Activated CD8-positive, alpha-beta memory T cell treated with anti-CD3 and anti-CD28 coated beads, Interleukin-2, amount 50 U/mL, for 24 hours (primary cell): ENCODE measurements around the gene TRMT61A.
"Not testable (repeated sequence)": the region's sequence is repeated elsewhere in the genome, so short reads cannot be mapped to it uniquely, and the experiment has no call there.

ENCODE experiments used
- DNase-seq: peaks from one replicate; pipeline ENCODE4 v3.0.0-alpha.2; 2020; ENCODE audit errors: extremely low read depth

The TRMT61A gene

DNA sequence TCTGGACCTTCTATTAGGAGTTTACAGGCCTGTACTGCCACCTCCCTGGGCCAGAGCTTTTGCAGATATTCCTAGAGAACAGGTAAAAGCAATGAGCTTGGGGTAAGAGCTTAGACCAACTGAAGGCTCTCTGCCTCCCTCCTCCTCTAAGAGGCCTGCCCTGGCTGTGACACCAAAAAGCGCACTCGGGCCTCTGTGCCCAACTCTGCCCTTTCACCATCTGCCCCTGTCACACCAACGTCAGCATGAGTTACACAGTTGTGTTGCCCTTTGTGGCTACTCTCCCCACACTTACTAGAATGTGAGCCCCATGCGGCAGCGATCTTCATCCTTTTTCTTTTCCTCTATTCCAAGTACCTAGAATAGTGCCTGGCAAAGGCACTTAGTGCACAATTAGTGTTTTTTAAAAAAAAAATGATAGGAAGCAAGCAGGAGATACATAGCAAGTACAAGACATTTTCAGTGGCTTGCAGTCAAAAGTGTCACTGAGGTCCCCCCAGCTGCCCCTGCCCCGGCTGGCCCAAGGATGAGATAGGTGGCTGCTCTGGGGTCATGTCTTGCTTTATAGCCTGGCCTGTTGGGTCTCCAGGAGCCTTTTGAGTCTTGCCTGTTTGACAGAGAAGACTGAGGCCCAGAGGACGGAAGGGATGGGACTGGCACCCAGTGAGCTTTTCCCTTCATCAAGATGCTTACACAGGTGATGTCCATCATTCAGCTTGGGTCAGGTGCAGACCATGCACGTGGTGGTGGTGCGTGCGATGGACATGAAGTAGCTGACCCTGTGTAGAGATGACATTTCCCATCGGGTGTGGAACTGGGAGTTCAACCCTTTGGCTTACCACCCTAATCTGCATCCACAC lies 18.9 kb upstream of the TRMT61A start:
- no peak for DNase-seq

DNA sequence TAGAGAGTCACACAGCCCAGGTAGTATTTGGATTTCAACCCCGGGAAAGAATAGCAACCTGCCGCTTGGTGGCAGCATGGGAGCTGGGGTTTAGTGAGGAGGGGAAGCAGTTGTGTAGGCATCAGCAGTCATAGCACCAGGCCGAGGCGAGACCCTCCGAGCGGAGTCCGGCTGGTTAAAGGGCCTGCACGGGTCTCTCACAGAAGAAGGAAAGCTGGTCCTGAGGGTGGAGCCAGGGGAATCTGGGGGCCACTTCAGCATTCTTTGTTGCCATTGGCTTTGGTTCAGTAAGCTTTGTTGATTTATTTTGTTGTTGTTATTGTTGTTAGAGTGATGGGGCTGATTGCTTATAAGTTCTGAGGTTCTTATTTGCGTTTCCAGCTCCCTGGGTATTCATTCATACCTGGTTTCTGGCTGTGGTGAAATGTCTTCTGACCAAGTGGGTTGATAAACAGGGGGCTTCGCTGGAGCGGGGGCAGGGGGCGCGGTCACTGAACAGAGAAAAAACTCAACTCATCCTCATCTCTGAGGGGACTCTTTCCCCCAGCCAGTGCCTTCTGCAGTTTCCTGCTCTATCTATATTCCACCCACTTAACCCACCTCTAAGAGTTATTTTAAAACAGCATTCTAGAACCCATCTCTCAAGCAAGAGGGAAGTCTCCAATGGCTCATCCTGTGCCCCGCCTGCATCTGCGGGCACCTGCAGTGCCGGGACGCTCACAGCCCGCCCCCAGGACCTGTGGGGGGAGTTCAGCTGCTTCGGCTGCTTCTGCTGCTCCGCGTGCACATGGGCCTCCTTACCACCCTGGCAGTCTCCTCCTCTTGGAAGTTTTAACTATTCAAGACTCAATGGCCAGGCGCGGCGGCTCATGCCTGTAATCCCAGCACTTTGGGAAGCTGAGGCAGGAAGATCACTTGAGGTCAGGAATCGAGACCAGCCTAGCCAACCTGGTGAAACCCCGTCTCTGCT lies 18.0 kb upstream of the TRMT61A start:
- no peak for DNase-seq

DNA sequence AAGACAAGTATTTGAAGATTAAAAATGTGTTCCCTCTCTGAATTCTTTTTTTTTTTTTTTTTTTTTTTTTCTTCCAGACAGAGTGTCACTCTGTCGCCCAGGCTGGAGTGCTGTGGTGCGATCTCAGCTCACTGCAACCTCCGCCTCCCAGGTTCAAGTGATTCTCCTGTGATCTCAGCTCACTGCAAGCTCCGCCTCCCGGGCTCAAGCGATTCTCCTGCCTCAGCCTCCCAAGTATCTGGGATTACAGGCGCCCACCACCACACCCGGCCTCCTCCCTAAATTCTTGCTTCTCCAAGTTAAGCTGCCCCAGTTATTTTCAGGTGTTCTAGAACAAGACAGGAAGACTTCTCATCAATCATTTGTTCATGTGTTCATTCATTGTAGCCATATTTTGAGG lies 16.8 kb upstream of the TRMT61A start:
- DNase-seq = not testable (repeated sequence)

GRCh38 chr14:103512701-103513611 lies 16.0 kb upstream of the TRMT61A start:
- DNase-seq = no peak

- DNase-seq = no peak
These were observed 14.2 kb upstream of the TRMT61A start for GRCh38 chr14:103514596-103515421.

GRCh38 chr14:103516426-103517173 lies 12.4 kb upstream of the TRMT61A start:
- no peak for DNase-seq

DNA sequence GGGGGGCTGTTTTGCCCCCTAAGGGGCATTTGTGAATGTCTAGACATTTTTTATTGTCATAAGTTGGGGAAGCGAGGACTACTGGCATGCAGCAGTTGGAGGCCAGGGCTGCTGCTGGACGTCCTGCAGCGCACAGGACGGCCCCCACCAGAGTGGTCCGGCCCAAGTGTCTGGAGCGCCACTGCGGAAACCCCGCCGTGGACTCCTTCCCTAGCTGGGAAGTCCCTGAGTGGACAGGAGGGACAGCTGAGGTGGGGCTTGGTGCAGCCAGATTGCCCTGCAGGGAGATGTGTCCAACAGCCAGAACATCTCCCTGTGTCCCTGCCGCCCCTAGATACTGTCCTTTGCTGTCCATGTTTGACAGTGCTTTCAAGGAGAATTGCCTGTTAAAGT lies 11.8 kb upstream of the TRMT61A start:
- DNase-seq = no peak

GRCh38 chr14:103517721-103518421 lies 11.1 kb upstream of the TRMT61A start:
- DNase-seq = no peak

DNA sequence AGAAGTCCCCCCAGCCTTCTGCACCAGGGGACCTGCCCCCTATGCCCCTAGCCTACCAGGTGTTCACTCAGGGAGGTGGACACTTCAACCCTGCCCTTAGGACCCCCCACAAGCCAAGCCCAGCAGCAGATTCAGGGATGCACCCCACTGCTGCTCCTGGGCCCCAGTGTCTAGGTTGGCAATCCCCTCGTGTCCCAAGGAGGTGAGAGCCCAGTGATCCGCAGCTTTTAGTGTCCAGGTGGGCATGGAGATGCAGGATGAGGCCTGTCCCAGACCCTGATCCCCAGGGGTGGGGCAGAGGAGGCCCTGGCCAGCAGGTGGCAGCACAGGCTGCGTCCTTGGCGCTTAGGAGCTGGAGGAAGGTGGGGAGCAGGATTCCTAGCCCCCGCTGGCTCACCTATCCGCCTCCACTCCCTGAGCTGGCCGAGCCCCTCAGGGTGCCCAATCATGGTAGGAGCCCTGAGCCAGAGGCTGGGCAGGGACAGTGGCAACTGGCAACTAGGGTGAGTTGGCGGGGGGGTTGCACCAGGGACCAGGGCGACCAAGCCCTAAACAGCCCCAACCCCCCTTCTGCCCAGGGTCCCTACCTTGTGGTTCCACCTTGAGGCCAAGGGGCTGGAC lies 10.5 kb upstream of the TRMT61A start:
- DNase-seq = no peak

DNA sequence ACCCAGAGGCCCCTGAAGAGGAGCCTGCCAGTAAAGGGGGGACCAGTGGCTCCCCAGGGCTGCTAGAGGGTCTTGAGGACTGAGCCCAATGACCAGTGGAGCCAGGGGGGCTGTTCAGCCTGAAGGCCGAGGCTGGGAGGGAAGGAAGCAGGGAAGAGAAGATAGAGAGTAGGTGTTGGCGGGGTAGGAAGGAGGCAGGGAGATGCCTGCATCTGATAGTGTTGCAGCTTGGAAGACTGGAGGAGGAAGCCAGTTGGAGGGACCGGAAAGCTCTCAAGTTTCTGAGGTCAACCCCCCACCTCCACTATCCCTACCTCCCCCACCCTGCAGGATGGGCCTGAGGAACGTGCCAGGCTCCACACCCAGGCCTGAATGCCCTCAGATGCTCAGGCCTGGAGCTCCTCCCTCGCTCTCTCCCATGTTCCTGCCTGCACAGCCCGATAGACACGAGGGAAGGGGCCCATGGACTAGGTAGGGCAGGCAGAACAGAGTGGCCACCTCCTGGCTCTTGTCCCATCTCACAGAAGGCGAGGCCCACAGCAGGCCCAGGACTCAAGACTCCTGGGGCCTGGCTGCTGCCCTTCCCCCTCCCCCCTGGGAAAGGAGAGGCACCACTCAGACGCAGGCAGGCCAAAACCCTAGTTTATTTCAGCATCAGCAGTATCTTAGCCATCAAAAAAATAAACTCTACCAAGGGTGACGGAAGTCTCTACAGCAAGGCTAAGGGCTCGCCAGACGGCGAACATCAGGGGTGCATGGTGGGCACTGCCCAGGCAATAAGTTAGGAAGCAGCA lies 9.8 kb upstream of the TRMT61A start:
- no peak for DNase-seq

DNA sequence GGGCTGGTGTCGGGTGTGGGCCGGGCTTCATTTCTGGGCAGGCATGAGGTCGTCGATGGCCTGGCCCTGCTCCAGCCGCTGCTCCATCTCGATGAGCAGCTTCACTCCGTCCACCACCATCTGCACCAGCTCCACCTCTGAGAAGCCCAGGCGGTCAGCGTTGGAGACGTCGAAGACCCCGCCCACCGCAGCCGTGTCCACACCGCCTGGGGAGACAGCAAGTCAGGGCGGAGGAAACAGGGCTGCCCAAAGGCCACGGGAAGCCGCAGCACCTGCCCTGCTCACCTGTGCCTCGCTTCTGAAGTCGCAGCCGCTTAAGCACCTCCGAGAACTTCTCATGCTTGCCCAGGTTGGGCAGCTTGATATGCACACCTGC lies 9.2 kb upstream of the TRMT61A start:
- DNase-seq = no peak

- DNase-seq = no peak
These were observed 8.7 kb upstream of the TRMT61A start for GRCh38 chr14:103520269-103520656.

- DNase-seq = no peak
These were observed 8.1 kb upstream of the TRMT61A start for GRCh38 chr14:103520657-103521437.

- no peak for DNase-seq
These were observed 7.5 kb upstream of the TRMT61A start for GRCh38 chr14:103521438-103521950.

- no peak for DNase-seq
These were observed 6.9 kb upstream of the TRMT61A start for GRCh38 chr14:103521951-103522563.
